Inflammatory macrophage (primary cell): ENCODE results near the gene RNF207.

Experiments used
- DNase-seq, 2 donors: peaks; one replicate each; pipeline ENCODE4 v3.0.0-alpha.2; 2020 to 2022

The RNF207 gene

GRCh38 chr1:6269720-6270400 is 63.9 kb downstream of the RNF207 start:
- DNase-seq: no peak

- DNase-seq: no peak
Measured at GRCh38 chr1:6270401-6270800, 64.5 kb downstream of the RNF207 start.
